ENCODE data around the gene AKIRIN1.

DNA sequence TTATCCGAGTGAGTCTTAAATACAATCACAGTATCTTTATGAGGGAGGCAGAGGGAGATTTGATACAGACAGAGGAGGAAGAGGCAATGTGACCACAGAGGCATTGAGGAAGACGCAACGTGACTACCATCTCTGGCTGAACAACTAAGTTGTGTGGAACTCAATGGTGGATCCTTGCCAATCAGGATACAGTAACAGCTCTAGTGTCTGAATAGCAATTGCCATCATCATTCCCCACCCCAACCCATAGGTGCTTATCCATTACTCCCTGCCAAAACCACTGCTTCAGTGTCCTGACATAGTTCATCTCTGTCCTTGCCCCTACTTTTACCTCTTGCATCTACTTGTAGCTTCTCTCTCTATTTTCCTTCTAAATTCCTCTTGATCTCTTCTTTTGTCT, 29.0 kb upstream of the AKIRIN1 start:
- TF ChIP-seq, protein P1, sequence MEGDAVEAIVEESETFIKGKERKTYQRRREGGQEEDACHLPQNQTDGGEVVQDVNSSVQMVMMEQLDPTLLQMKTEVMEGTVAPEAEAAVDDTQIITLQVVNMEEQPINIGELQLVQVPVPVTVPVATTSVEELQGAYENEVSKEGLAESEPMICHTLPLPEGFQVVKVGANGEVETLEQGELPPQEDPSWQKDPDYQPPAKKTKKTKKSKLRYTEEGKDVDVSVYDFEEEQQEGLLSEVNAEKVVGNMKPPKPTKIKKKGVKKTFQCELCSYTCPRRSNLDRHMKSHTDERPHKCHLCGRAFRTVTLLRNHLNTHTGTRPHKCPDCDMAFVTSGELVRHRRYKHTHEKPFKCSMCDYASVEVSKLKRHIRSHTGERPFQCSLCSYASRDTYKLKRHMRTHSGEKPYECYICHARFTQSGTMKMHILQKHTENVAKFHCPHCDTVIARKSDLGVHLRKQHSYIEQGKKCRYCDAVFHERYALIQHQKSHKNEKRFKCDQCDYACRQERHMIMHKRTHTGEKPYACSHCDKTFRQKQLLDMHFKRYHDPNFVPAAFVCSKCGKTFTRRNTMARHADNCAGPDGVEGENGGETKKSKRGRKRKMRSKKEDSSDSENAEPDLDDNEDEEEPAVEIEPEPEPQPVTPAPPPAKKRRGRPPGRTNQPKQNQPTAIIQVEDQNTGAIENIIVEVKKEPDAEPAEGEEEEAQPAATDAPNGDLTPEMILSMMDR (IDR thresholded peaks at IDR 0.05) = no peak
- TF ChIP-seq EZH2 (IDR thresholded peaks at IDR 0.05) = no peak

Measured in neural progenitor cell (in vitro differentiated cells).